HG03175 (cell line): Measurements from ENCODE around the gene HEATR5A.

Experiments used
- ATAC-seq: cut with Tn5 transposase; IDR thresholded peaks from one replicate; pipeline ENCODE4 v1.9.1; 2021; ENCODE audit warnings: mild to moderate bottlenecking, moderate library complexity; ENCODE audit not compliant: unreplicated experiment

The HEATR5A gene

DNA sequence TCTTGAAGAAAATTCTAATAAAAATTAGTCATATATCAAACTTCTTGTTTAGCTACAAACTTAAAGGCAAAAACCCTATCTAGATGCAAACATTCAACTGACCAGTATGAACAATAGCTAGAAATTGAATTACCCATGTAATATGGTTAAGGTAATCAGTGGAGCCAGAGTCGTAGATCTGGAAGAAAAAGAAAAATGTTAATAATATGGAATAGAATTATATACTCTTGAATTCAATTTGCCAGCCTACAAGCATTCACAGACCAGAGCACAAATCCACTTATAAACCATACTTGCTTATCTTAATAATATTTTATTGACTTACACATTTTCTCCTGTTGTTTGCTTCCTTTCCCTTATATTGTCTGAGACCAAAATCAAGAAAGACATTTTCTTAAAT, 7.7 kb upstream of the HEATR5A start:
- ATAC-seq = no peak

DNA sequence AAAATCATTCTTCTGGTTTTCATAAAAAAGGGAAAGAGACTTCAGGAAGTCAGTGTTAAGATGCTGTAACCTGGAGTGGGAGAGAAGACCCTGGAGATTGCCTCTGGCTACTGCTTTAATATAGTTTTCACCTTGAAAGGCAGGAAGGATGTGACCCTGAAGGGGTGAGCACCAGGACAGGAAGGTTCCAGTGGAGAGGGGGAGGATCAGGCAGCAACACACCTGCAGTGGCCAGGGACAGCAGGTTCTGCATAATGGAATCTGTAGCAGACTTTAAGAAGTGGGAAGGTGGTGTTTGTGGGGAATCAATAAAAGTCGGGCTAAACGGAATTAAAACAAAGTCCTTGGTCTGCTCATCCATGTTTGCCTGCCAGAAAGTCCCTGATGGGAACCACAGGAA, 6.3 kb upstream of the HEATR5A start:
- no peak for ATAC-seq

DNA sequence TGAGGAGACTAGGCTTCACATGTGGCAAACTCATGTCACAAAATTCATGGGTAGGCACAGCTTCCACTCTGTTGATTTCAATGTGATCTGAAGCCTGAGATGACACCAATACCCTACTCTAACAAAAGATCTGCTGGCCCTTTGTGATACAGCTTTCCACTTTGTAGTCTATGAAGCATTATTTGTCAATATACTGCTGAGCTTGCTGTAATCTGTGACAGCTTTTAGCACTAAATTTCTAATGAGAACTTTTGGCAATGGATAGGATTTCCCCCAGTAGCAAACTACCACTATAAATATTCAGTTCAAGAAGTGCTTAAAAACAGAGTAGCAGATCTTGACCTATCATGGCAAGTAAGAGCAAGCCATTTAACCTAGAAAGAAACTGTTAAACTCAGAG, 5.6 kb upstream of the HEATR5A start:
- no peak for ATAC-seq

DNA sequence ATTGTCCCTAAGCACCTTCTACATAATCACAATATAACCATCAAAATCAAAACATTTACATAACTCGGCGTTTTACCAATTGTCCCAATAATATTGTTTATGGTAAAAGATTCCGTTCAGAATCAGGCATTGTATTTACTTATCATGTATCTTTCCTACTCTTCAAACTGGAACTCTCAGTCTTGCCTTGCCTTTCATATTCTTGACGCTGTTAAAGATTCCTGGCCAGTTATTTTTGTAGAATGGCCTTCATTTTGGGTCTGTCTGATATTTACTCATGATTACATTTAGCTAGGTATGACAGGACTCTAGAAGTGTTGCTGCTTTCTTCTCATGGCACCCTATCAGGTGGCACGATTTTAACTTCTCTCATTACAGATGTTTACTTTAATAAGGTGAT, 850 bp upstream of the HEATR5A start:
- no peak for ATAC-seq

DNA sequence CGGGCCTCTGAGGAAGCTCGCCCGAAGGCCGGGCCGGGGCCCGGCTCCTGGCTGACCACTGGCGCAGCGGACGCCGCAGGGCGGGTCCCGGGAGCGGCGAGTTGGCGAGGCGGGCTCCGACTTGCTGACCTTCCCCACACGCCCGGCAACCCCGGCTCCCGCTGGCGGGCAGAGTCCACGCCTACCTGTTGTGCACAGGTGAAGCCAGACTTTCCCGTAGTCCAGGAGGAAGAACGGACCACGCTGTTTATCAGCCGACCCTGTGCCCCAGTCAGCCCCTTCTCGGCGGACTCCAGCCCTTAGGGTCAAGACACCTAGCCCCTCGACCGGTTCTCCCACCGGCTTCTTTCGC, 407 bp downstream of the HEATR5A start:
- ATAC-seq = peak; percentile 22

DNA sequence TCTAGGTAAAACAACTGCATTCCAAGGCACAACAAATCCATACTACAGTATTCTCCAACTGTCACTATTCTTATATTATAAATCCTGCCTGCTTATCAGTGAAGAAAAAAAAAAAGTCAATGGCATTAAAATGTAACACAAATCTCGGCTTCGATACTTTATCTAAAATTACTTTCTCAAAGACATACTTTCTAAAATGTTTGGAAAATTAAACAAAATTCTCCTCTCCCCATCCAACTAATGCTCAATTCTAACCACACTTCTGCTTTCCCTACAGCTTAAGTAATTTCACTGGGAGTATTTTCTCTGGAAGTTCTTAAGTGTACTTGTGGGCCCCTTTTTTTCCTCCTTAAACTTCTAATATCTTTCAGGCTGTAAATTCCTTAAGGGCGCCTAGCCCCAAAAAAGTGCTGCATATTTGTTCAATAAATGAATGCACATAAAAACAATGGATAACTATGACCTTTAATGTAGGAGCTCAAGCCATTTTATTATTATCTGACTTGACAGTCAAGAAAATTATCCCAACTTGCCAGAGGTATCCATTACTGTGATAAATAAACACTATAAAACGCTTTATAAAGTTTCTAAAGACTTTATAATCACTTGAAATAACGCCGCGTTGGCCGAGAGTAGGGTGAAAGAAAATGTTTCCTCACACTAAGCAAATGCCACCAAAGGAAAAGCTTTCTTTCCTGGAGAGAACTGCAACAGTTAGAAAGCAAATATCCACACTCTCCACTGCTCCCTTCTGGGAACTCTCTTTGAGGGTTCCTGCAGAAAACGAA, 977 bp downstream of the HEATR5A start:
- ATAC-seq = no peak

DNA sequence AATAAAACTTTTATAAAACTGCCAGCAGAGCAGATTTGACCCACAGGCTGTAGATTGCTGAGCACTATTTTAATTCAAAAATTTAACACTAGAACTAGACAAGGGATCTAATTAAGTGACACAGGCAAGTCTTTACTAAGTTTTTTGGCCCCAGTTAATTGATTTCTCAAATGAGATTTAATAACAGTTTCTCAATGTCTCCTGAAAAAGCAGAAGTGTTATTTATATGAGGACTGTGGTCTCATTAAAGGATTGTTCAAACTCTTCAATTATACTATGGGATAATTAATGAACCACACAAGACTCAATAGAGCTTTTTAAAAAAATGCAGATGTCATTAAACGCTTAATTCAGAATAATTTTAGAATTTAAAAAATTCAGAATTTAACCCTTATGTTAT, 1.9 kb downstream of the HEATR5A start:
- no peak for ATAC-seq

DNA sequence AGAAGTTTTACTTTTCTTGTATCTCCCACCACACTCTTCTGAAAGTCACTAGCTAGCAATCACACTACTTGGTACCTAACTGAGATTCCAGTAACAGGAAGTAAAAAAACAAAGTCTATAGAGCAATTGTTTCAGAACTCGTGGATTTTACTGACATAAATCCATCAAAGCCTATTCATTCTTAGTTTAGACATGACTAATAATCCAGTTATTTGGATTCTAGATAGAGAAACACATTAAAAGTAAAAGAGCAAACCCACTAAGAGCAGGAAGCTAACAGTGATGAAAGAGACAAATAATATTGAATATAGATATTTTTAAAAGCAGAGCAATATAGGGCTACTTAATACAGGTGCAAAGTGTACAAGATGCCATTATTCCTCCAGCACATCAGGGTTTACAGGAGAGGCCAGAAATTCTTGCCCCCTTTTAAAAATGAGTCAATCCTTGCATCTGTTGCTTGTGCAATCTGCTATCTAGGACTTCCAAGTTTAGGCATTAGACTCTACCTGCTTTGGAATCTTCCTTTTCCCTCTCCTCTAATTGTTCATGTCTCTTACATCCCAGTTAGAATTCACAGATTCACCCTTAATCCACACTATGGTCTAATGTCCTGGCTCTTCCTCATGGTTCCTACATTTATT, 6.0 kb downstream of the HEATR5A start:
- no peak for ATAC-seq

DNA sequence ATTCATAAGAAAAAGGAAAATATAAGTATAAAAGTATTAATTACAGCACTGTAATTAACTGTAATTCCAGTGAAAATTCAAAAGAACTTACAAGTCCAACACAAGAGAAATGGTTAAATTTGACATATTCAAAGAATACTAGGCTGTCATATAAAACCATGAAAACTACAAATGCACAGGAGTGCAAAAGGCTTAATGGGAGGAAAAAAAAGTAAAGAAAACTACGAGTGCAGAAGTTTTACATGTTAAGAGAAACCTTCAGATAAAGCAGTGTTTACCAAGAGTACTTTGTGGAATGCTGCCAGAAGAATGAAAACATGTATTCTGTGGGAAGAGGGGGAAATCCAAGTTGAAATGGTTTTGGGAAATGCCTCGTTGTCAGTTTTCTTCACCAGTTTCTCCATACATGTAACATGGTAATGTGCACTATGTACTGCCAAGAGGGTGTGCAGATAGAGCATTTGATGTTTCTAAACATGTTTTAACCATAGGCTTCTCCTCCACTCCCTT, 9.1 kb downstream of the HEATR5A start:
- ATAC-seq = no peak

DNA sequence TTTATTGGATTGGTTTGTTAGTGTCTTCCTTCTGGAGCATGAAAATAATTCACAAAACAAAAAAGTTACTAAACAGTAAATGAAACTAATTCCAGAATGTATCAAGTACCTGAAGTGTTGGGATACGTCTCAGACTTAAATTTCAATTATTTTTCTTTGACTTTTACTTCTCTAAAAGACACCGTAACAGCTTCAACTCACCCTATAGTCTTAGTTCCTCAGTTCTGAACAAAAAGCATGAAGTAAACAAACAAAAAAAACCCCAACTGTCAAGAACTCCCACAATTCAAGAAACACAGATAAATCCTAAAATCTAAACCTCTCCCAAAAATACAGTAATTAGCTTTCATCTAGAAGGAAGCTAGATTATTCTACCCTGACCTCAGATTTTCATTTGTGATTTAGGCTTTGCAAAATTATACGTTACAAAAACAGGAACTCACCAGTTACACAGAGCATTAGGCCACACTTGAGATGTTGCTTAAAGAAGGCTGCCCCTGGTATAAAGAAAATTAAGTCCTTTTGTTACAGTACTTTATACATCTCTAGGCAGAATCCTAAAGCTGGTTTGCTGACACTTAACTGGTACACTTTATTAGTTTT, 10.2 kb downstream of the HEATR5A start:
- no peak for ATAC-seq

DNA sequence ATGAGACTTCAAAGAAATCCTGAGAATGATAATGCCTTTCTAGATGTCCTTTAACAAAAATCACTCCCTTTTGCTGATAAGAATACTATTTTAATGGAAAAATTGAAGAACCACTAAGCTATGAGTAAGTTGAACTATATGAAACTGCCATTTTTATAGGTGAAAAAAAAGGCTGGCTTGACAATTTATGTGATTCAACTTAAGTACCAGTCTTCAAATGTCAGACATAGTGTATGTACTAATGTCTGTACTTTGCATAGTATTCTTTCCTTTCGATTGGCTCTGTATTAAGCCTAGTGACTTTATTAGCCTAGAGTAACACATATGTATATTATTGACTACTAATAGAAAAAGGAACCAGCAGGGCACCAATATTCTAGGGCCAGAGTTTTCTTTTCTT, 11.9 kb downstream of the HEATR5A start:
- no peak for ATAC-seq

DNA sequence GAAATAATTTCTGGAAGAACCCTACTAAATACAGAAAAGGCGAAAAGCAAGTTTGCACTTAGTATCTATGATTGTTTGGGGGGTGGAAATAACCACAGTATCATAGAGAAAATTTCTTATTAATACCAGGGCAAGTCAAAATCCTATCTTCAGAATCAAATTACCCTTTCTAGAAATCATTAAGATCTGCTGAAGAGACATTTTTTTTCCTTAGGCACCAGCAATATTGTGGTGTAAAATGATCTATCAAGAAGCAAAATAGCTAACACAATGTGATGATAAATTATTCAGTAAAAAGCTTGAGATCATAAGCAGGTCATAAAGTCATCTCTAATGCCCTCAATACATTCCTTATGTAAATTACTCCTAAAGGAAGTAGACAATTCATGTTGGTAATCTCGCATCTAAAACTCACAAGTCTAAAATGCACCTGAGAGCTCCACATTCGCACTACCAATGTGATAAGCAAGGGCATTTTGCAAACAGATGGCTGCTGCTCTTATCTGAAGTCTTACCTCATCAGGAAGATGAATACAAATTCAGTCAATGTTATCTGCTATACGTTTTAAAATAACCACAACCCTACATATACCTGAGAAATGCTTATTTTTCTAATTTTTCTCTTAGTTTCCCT, 14.6 kb downstream of the HEATR5A start:
- ATAC-seq = no peak

DNA sequence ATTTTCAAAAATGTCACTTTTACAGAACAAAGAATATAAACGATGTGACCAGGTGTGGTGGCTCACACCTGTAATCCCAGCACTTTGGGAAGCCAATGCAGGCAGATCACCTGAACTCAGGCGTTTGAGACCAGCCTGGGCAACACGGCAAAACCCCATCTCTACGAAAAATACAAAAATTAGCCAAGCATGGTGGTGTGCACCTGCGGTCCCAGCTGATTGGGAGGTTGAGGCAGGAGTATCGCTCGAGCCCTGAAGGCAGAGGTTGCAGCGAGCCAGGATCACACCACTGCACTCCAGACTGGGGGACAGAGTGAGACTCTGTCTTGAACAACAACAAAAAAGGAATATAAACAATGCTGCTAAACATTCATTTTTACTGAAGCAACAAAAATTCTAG, 15.2 kb downstream of the HEATR5A start:
- ATAC-seq = no peak

DNA sequence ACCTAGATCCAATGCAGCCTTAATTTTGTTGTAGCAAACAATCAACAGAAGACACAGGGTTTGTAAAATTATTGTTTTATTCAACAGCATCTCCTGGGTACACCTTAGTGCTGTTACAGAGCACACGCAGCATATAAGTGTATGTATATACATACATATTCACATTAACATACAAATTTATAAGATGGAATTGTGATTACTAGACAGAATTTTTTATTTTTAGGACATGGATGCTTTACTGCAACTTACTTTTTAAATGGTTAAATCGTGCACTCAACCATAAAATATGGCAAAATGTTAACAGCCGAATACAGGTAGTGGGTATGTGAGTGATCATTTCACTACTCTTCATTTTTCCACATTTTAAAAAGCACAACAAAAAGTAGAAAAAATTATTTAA, 16.6 kb downstream of the HEATR5A start:
- ATAC-seq = no peak

DNA sequence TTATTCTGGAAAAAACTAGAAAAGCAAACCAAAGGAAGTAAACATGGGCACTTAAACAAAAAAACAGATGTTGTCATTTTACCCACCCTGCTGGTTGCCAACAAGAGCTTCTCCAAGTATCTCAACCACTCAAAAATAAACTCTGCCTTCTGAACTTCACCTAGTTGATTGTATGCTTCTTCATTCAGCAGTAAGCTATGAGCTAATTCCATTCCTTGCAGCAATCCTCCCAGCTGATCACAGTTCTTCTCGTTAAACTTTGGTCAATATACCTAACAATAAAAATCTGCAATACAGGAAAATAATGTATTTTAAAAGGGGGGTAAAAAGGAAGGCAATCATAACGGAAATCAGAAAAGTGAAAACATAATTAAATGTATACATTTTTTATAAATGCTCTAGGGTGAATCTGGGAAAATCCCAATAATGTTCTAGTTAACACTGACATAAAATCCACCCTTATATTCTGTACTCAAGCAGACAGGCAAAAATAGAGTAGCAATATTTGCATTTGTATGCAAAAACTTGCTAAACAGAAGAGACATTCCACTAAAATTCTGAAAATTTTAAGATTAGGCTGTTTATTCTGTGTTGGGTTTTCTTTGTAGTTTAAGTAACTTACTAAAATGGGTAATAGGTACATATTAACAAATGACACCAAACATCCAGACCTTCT, 17.4 kb downstream of the HEATR5A start:
- no peak for ATAC-seq

DNA sequence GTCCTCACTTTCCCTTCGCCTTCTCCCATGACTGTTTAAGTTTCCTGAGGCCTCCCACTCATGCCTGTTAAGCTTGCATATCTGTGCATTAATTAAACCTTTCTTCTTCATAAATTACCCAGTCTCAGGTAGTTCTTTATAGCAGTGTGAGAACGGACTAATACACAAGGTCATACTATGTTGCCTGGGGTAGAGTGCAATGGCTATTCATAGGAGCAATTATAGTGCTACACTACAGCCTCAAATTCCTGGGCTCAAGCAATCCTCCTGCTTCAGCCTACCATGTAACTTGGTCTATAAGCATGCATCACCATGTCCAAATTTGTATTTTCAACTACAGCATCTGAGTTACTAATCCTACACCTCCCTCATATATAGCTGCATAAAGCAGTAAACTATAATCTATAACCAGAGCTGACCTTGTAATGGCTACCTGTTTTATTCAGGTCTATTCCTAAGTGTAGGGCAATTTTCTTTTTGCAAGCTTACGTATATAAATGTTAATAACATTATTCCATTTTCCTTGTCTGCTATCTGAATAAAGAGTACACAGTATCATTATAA, 18.9 kb downstream of the HEATR5A start:
- ATAC-seq = no peak

DNA sequence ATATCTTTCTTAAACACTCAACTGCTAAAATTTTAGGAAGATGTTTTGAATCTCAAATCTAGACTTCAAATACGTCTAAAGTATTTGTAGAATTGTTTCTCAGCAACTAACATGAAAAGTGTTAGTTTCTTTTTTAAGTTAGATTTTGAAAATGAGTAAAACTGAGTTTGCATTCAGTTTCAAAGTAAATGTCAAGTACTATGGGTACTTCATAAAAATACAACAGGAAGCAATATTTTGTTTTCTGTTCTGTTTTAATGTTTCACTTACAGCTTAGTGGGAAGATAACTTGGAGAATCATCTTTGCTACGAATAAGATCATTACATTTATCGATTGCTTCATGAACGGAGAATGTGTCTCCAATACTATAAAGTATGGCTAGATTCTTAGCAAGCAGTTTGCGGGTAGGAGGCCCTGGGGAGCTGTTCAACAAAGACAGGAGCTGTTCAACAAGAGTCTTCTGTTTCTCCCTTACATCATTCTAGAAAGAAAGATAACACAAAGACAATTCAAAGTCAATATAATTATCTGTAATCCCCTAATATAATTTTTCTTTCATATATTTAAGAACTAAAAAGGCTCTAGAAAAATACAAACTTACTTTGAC, 20.2 kb downstream of the HEATR5A start:
- peak; percentile 56 for ATAC-seq

DNA sequence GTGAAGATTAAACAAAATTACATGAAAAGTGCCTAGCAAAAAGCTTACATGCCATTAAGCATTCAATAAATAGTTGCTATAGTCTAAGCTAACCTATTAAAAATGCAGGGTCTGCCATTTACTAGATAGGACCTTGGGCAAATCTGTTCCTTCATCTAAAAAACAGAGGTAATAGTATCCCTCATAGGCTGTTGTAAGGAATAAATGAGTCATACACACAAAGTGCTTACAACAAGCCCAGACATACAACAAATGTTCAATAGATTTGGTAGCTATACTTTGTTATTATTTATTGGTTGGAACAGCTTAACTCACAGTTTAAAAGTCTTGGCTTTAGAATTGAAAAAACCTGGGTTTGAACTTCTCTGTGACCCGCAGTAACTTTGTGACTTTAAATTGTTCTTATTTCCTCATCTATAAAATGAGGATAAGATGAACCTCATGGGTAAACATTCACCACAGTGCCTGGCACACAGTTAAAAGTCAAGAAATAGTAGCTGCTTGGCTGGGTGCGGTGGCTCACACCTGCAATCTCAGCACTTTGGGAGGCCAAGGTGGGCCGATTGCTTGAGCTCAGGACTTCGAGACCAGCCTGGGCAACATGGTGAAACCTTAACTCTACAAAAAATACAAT, 24.7 kb downstream of the HEATR5A start:
- no peak for ATAC-seq

DNA sequence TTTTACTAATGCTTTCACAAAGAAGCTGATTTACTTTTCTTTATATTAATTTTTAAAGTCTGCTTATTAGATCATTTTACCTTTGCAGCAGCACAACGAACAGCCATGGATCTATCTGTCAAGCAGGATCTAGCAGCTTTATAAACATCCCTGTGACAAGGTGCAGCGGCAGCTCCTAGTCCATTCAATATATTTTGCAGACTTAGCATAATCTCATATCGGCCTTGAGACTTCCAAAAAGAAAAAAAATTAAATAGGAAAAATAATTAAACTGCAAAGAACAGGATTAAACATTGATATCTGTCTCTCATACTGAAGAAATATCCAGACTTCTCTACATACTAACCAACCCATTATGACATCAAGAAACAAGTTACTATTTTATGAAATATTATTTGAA, 25.2 kb downstream of the HEATR5A start:
- ATAC-seq = no peak

DNA sequence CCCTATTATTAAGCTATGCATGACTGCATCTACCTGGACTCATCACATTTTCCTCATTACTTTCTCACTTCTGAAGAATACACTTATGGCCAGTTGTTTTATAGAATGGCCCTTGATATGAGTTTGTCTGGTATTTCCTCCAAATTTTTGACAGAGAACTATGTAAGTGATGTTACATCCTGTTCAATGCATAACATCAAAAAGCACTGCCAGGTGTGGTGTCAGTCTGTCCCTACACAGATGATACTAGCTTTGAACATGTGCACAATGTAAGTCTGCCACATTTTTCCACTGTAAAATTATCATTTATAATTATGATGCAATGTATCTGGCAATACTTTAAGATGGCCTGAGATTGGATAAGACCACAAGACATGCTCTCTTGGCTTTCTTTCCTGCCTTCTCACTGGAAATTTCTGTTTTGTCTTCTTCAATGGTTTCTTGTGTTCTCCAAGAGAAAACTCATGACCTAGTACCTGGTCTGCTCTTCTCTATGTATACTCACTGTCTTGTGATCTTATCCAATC, 28.3 kb downstream of the HEATR5A start:
- no peak for ATAC-seq
